Cardiac septum (tissue), 1 donor: ENCODE data around the gene ZNF610. TPM values are rescaled to one million over a fixed set of nuclear protein-coding genes. Genes with fewer than 3 reads are reported as not detected.
A peak's percentile ranks its signal among the peaks of the same experiment; 100 is the strongest.
"Not testable (repeated sequence)": the region's sequence is repeated elsewhere in the genome, so short reads cannot be mapped to it uniquely, and the experiment has no call there.

Source experiments
- DNase-seq: peaks from one replicate; pipeline ENCODE4 v3.0.0-alpha.2; 2020; ENCODE audit warnings: low spot score
- intact Hi-C: fragments of 100-400 bp; cut with DNase I; formaldehyde crosslinking; loops from one replicate; pipeline ENCODE4 v1.14.0; 2022
- long read RNA-seq: library from polyadenylated mRNA; unstranded; transcript quantifications from one replicate; pipeline ENCODE4 v2.0.0, GENCODE V29; 2021
- total RNA-seq: library from RNA; stranded (reverse); fragmentation: NEBNext Ultra II Directional; extraction: Animal tissue kit (Norgen Biotek cat#: 25700); gene quantifications from one replicate; pipeline ENCODE4 v1.2.1, GENCODE V29; 2021
- donor health status: DM: no; HTN: no; CAD: no.

Gene ZNF610
- total RNA-seq = 2.8 TPM
- long read RNA-seq, partial matches to known transcripts = 1 of 5 reads
- long read RNA-seq, other reads (novel, unspliced or antisense) = 1 of 5 reads

DNA sequence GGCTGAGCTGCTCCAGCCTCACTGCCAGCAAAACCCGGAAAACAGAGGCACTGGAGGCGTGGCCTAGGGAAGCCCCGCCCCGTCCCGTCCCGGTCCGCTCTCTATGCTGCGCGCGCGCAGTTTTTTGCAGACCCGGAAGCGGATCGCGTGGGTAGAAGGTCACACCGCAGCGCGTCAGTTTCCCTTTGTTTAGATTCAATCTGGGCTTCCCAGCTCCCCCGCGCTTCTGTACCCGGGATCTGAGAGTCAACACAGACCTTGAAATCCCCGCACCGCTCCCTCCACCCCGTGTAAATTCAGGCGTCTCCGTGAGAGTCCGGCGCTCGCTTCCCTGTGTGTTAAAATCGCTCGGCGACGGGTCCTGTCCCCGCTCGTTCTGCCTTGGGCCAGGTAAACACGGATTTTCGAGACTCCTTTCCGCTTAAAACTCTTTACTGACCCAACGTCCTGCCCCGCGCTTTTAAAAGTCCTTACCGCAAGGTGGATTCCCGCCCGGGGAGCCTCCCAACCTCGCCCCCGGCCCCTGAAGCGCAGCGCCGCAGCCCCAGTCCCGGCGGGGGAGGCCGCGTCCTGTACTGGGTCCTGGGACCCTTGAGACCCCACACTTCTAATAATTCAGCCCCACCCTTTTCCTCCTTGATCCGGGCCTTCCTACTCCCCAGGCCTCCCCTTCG is at the start of gene ZNF610:
ZNF610 (plus strand) TSS at position 127 of the 674 bp plus-strand sequence. CDS start 12,930 bp downstream, outside the sequence.
- intact Hi-C loops = loop anchor here (2.0 kb wide), 1 partner anchor 33 kb away; the partner anchor contains the start of gene ZNF880
- peak; percentile 93 for DNase-seq

DNA sequence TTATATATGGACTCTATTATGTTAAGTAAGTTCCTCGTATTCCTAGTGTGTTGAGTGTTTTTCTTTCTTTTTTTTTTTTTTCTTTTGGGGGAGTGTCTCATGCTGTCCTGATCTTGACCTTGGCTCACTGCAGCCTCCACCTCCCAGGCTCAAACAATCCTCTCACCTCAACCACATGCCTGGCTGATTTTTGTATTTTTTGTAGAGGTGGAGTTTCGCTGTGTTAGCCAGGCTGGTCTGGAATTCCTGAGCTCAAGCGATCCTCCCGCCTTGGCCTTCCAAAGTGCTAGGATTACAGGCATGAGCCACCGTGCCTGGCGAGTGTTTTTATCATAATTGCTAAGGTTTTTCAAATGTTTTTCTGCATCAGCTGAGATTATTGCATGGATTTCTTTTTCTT is 49.8 kb upstream of the ZNF610 start:
- intact Hi-C loops = no loop called here
- DNase-seq = no peak

DNA sequence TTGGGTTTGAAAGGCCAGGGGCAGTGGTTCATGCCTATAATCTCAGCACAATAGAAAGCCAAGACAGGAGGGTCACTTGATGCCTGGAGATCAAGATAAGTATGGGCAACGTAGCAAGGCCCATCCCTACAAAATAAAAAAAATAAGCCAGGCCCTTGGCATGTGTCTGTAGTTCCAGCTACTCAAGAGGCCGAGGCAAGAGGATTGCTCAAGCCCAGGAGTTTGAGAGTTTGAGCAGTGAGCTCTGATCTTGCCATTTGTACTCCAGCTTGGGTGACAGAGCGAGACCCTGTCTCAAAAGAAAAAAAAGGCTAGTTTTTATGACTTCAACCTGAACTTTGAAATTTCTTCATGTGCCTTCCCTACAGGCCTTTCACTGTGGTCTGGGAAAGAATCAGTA is 44.3 kb upstream of the ZNF610 start:
- intact Hi-C loops = no loop called here
- no peak for DNase-seq

DNA sequence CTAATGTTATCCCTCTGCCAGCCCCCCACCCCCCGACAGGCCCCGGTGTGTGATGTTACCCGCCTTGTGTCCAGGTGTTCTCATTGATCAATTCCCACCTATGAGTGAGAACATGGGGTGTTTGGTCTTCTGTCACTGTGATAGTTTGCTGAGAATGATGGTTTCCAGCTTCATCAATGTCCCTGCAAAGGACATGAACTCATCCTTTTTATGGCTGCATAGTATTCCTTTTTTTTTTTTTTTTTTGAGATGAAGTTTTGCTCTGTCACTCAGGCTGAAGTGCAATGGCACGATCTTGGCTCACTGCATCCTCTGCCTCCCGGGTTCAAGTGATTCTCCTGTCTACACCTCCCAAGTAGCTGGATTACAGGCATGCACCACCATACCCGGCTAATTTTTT is 43.1 kb upstream of the ZNF610 start:
- DNase-seq, intact Hi-C loops: not testable (repeated sequence)

DNA sequence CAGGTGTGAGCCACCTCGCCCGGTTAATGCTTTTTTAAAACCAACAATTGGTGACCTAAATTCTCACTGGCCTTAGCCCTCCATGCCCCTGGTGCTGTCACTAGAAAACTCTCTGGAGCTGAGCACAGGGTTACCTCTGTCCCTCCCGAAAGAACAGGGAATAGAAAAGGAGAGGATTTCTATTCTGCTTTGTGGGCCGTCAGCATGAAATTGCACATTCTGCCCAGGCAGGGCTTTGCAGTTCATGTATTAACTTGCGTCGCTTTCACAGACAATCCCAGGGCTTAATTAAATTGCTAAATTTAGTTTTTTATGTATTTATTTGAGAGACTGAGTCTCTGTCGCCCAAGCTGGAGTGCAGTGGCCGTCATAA is 39.7 kb upstream of the ZNF610 start:
- DNase-seq = no peak
- intact Hi-C loops = no loop called here

DNA sequence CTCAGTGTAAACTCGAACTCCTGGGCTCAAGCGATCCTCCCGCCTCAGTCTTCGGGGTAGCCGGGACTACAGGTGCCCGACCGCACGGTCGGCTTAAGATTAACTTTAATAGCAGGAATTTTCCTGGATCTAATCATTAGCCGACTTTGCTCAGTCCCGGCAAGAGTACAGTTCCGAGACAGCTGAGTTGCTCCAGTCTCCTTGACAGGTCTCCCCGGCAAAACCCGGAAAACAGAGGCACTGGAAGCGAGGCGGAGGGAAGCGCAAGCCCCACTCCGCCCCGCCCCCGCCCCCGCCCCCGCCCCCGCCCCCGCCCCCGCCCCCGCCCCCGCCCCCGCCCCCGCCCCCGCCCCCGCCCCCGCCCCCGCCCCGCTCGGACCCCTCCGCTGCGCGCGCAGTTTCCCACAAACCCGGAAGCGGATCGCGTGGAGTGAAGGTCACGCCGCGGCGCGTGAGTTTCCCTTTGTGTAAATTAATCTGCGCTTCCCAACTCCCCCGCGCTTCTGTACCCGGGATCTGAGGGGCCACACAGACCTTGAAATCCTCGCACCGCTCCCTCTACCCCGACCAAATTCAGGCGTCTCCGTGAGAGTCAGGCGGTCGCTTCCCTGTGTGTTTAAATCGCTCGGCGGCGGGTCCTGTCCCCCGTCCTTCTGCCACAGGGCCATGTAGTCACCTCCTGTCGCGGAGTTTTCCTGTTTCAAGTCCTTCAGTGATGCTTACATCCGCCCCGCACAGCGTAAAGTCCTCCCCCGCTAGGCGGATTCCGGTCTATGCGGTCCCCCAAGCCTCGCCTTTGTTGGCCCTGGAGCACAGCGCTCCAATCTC is 39.1 kb upstream of the ZNF610 start, which contains the start of gene ZNF480:
ZNF480 (plus strand) TSS at position 397 of the 828 bp plus-strand sequence. CDS start 3,244 bp downstream, outside the sequence.
- intact Hi-C loops = no loop called here

DNA sequence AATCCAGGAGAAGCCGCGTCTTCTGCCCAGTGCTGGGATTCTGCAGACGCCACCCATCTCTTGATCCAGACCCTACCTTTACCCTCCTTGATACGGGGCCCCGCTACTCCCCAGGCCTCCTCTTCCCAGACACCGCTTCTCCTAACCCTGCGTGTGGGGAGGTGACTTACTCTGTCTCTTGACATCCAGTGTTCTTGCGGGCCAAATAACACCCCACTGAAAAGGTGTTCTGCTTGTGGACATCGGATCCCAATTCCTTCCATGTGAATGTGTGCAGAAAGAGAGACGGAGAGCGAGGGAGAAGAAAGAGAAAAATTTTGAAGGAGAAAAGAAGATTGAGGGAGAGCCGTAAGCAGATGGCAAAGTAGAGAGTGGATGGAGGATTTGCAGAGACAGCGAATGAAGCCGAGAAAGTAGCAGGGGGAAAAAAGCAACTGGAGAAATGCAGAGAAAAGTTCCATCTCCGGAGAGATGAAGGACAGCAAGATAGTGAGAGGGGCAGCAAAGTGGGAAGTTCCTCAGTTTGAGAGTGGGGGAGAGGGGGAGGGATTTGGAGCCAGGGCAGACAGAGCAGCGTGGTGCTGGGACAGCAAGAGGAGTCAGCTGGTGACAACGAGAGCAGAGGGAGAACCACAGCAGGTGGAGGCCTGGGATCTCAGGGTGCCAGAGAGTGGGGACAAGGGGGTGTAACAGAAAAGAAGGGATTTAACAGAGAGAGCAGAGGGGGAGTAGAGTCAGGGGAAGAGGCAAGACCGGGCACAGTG is 38.3 kb upstream of the ZNF610 start:
- DNase-seq = no peak
- intact Hi-C loops = no loop called here

More for the DNA sequence above, 39.1 kb upstream of the ZNF610 start, which contains the start of gene ZNF480:
- peak; percentile 93 for DNase-seq

DNA sequence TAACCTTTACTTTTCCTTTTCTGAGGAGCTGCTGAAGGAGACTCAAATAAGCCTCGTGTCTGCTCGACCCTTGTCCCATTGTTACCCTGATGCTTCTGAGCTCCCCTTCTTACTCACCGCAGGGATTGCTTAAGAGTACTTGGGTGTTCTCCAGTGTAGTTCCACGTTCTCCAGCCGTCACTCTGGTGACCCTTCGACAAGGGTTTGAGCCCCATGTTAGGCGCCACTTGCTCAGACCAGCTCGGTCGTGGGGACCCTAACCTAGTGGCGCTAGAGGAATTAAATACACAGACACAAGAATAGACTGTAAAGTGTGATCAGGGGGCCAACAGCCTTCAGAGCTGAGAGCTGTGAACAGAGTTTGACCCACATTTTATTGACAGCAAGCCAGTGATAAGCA is 28.8 kb upstream of the ZNF610 start:
- DNase-seq = no peak

DNA sequence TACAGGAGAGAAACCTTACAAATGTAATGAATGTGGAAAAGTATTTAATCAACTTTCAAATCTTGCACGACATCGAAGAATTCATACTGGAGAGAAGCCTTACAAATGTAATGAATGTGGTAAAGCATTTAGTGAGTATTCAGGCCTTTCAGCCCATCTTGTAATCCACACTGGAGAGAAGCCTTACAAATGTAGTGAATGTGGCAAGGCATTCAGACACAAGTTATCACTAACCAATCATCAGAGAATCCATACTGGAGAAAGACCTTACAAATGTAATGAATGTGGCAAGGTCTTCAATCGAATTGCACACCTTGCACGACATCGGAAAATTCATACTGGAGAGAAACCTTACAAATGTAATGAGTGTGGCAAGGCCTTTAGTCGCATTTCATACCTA is 13.6 kb upstream of the ZNF610 start:
- intact Hi-C loops = no loop called here
- no peak for DNase-seq

More for the DNA sequence above, 28.8 kb upstream of the ZNF610 start:
- intact Hi-C loops = no loop called here

DNA sequence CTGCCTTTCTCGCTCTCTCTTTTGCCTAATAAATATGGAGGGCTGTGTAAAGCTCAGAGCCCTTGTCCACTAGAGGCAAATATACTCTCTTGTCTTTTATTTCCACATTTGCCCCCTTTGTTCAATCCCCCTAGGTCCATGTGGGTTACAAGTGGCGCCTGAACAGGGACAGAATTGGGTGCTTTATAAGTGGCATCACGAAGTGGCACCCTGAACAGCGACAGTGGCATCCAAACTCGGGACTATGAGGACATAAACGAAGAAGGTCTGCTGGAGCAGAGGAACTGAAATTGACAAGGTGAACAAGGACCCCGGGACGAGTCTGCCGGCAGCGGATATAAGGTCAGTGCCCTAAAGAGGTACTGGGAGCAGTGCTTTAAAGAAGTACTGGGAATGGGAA is 4.3 kb upstream of the ZNF610 start:
- intact Hi-C loops = no loop called here
- no peak for DNase-seq

DNA sequence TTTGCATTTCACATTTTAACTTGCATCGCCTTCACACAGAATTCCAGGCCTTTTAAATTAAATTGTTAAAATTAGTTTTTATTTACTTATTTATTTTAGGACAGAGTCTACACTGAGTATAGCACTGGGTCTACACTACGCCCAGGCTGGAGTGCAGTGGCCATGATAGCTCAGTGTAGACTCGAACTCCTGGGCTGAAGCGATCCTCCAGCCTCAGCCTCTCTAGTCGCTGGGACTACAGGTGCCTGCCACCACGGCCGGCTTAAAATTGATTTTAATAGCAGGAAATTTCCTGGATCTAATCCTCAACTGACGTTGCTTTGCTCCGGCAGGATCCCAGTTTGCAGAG is 301 bp upstream of the ZNF610 start:
- intact Hi-C loops = loop anchor here (2.0 kb wide), 1 partner anchor 33 kb away; the partner anchor contains the start of gene ZNF880
- DNase-seq = no peak

DNA sequence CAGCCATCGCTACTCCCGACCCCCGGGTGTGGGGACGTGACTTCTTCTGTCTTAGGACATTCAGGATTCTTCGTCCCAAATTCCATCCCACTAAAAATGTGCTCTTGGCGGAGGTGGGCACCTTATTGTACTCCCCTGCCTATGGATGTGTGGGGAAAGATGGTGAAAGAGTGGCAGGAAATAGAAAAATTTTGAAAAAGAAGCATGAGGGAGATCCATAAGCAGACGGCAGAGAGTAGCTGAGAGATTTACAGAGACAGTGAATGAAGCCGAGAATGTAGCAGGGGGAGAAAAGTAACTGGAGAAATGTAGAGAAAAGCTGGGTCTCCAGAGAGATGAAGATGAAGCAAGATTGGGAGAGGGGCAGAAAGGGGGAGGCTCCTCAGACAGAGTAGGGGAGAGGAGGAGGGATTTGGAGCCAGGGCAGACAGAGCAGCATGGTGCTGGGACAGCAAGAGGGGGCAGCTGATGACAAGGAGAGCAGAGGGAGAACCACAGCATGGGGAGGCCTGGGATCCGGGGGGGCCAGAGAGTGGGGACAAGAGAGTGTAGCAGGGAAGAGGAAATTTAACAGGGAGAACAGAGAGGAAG is 843 bp downstream of the ZNF610 start:
- intact Hi-C loops = loop anchor here (2.0 kb wide), 1 partner anchor 32 kb away; the partner anchor contains the start of gene ZNF880
- no peak for DNase-seq

DNA sequence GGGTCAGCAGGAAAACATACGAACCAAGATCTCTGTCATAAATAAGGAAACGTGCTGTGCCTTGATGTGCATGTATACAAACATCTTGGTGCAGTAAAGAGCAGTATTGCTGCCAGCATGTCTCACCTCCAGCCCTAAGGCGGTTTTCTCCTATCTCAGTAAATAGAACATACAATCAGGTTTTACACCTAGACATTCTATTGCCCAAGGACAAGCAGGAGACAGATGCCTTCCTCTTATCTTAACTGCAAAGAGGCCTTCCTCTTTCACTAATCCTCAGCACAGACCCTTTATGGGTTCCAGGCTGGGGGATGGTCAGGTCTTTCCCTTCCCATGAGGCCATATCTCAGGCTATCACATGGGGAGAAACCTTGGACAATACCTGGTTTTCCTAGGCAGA is 3.0 kb downstream of the ZNF610 start:
- intact Hi-C loops = not testable (repeated sequence)

DNA sequence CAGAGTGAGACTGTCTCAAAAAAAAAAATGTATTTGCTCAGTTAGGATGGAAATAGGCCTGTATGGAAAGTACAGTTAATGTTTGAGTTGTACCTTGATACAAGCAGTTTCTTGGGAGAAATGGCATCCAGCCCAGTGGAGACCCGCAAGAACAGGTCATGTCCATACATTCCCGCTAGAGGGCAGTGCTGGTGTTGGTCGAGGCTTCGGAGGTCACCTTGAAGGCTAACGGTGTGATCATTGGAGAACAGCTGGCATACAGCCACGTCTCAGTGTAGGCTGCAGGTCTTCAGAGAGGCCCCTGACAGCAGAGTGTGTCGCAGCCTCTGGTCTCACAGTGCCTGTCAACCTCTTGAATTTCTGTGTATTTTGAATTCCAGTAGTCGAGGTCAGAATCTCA is 7.5 kb downstream of the ZNF610 start:
- intact Hi-C loops = no loop called here
- DNase-seq = no peak

More for the DNA sequence above, 3.0 kb downstream of the ZNF610 start:
- DNase-seq = not testable (repeated sequence)

DNA sequence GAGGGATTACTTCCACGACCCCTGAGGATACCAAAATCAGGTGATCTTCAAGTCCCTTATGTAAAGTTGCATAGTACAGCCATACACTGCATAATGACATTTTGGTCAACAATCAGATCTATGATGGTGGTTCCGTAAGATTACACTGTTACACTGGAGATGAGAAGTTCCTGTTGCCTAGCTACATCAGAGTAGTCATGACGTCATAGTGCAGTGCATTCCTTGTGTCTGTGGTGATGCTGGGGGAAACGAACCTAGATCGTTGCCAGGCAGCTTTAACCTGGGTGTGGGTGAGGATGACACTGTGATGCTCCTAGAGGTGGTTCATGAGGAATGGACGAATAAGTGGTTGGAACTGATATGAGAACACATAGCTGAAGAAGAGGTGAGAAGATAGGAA is 9.1 kb downstream of the ZNF610 start:
- DNase-seq = no peak
- intact Hi-C loops = no loop called here

DNA sequence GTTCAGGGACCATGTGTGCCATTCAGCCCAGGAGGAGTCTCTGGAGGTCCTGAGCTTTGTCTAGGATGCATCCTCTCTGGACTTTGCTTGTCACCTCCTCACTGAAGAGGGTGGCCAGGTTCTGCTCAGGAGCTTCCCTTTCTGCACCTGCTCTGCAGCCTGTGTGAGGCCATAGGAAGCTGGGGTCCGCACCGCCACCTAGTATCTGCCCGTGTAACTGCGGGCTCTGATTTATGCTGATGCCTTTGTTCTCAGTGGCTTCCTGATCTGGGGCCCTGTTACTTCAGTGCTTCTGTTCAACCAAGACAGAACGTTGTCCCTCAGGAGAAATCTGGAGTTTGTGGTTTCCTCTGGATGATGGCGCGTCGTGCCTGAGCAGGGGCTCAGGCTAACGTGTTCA is 15.5 kb downstream of the ZNF610 start:
- intact Hi-C loops = no loop called here
- no peak for DNase-seq

DNA sequence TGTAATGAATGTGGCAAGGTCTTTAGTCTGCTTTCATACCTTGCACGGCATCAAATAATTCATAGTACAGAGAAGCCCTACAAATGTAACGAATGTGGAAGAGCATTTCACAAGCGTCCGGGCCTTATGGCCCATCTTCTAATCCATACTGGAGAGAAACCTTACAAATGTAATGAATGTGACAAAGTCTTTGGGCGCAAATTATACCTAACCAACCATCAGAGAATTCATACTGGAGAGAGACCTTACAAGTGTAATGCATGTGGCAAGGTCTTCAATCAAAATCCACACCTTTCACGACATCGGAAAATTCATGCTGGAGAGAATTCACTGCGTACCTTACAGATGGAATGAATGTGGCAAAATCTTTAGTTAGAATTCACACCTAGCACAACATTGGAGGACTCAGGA is 30.4 kb downstream of the ZNF610 start:
- intact Hi-C loops = loop anchor here (10.0 kb wide), 1 partner anchor 208 kb away; the partner anchor contains the start of gene ZNF701
- no peak for DNase-seq

DNA sequence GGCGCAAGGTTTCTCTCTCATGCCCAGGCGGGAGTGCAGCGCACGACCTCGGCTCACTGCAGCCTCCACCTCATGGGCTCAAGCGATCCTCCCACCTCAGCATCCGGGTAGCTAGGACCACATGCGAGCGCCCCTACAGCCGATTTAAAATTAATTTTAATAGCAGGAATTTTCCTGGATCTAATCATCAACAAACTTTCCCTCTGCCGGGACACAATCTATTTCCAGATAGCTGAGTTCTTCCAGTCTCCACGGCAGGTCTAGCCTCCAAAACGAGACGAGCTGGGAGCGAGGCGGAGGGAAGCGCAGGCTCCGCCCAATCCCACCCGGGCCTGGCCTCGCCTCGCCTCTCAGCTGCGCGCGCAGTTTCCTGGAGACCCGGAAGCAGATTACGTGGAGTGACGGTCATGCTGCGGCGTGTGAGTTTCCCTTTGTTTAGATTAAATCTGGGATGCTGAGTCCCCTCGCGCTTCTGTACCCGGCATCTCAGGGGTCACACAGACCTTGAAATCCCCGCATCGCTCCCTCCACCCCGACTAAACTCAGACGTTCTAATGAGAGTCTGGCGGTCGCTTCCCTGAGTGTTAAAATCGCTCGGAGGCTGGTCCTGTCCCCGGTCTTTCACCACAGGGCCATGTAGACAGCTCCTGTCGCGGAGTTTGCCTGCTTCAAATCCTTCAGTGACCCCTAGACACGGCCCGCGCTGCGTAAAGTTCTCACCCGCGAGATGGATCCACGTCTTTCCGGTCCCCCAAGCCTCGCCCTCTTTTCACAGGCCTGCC is 33.7 kb downstream of the ZNF610 start, which contains the start of gene ZNF880:
ZNF880 (plus strand) TSS at position 365 of the 782 bp plus-strand sequence; CDS start at position 408, 43 bp downstream.
- intact Hi-C loops = loop anchor here (2.0 to 10.0 kb wide), 3 partner anchors 29 to 205 kb away; partner anchors contain the start of genes ZNF610 and ZNF701
- peak; percentile 95 for DNase-seq
